Fibroblast of lung (primary cell): ENCODE data around the gene PADI1. TPM values are rescaled to one million over a fixed set of nuclear protein-coding genes. Genes with fewer than 3 reads are reported as not detected.

ENCODE experiments used
- DNase-seq, 2 donors: peaks; one replicate each; pipeline versions ENCODE4 v3.0.0 to v3.0.0-alpha.2; 2010; ENCODE audit warnings: low read depth in 2 of 2
- H2AFZ ChIP-seq: 2 replicates; pipeline ENCODE4 v1.5.1; 2012; ENCODE audit warnings: low read length, control low read depth, inconsistent platforms
- H3K27ac ChIP-seq: 2 replicates; pipeline ENCODE4 v1.5.1; 2011; ENCODE audit warnings: low read length, control low read depth; ENCODE audit not compliant: insufficient read depth
- H3K27me3 ChIP-seq: 2 replicates; pipeline ENCODE4 v1.5.1; 2011; ENCODE audit warnings: mild to moderate bottlenecking, low read length; ENCODE audit not compliant: control insufficient read depth, insufficient read depth
- H3K36me3 ChIP-seq: 2 replicates; pipeline ENCODE4 v1.5.1; 2011; ENCODE audit warnings: low read length; ENCODE audit not compliant: control insufficient read depth, insufficient read depth
- H3K4me1 ChIP-seq: 2 replicates; pipeline ENCODE4 v1.5.1; 2011; ENCODE audit warnings: low read length; ENCODE audit not compliant: control insufficient read depth, insufficient read depth; ENCODE audit errors: extremely low read depth
- H3K4me2 ChIP-seq: 2 replicates; pipeline ENCODE4 v1.5.1; 2011; ENCODE audit warnings: low read length, control low read depth; ENCODE audit not compliant: insufficient read depth; ENCODE audit errors: extremely low read depth
- H3K4me3 ChIP-seq, 4 experiments: fragments of 200-600 bp in 1 of 4; sonication (generic) in 1 of 4; replicated peaks in 1 of 4; 2 replicates each; pipeline ENCODE4 v1.5.1; 2011 to 2016; ENCODE audit warnings: low read length in 4 of 4, low read depth in 3 of 4, mild to moderate bottlenecking in 3 of 4, control low read depth in 2 of 4, inconsistent platforms in 1 of 4, mixed read lengths in 1 of 4; ENCODE audit not compliant: insufficient read depth in 1 of 4; ENCODE audit errors: control extremely low read depth in 1 of 4
- H3K79me2 ChIP-seq: 2 replicates; pipeline ENCODE4 v1.5.1; 2012; ENCODE audit warnings: mild to moderate bottlenecking, low read length, inconsistent platforms; ENCODE audit not compliant: control insufficient read depth, insufficient read depth
- H3K9ac ChIP-seq: 2 replicates; pipeline ENCODE4 v1.5.1; 2011; ENCODE audit warnings: mild to moderate bottlenecking, low read length, control low read depth; ENCODE audit not compliant: insufficient read depth
- H3K9me3 ChIP-seq: 2 replicates; pipeline ENCODE4 v1.5.1; 2012; ENCODE audit warnings: low read depth, low read length; ENCODE audit not compliant: control insufficient read depth, insufficient read depth
- H4K20me1 ChIP-seq: 2 replicates; pipeline ENCODE4 v1.5.1; 2011; ENCODE audit warnings: low read length; ENCODE audit not compliant: control insufficient read depth, insufficient read depth; ENCODE audit errors: extremely low read depth
- CTCF ChIP-seq, 2 donors: IDR thresholded peaks in 1 of 2; conservative IDR thresholded peaks in 1 of 2; 1 replicate in 1 of 2; 2 replicates in 1 of 2; pipeline ENCODE4 v1.5.1; 2011 to 2012; ENCODE audit warnings: low read length in 2 of 2, control low read depth in 1 of 2, inconsistent platforms in 1 of 2, low read depth in 1 of 2, mild to moderate bottlenecking in 1 of 2
- EZH2 ChIP-seq: IDR thresholded peaks from 2 replicates; pipeline ENCODE4 v1.5.1; 2012; ENCODE audit warnings: low read length, control low read depth, mild to moderate bottlenecking; ENCODE audit errors: missing control alignments
- polyA plus RNA-seq, 2 donors: library from polyadenylated mRNA; depleted of rRNA in 1 of 2; stranded (reverse) in 1 of 2; unstranded in 1 of 2; fragments of >200 nt; gene quantifications; 2 replicates each; pipeline ENCODE4 v1.2.1, GENCODE V29; 2011 to 2012; ENCODE audit warnings: missing spikeins in 1 of 2
- total RNA-seq: library from RNA; depleted of rRNA; stranded (reverse); fragments of >200 nt; gene quantifications from 2 replicates; pipeline ENCODE4 v1.2.1, GENCODE V29; 2014

Gene PADI1
- total and polyA plus RNA-seq, 2 donors (not counting 1 experiment from before 2014, with no cell fraction given): not detected

DNA sequence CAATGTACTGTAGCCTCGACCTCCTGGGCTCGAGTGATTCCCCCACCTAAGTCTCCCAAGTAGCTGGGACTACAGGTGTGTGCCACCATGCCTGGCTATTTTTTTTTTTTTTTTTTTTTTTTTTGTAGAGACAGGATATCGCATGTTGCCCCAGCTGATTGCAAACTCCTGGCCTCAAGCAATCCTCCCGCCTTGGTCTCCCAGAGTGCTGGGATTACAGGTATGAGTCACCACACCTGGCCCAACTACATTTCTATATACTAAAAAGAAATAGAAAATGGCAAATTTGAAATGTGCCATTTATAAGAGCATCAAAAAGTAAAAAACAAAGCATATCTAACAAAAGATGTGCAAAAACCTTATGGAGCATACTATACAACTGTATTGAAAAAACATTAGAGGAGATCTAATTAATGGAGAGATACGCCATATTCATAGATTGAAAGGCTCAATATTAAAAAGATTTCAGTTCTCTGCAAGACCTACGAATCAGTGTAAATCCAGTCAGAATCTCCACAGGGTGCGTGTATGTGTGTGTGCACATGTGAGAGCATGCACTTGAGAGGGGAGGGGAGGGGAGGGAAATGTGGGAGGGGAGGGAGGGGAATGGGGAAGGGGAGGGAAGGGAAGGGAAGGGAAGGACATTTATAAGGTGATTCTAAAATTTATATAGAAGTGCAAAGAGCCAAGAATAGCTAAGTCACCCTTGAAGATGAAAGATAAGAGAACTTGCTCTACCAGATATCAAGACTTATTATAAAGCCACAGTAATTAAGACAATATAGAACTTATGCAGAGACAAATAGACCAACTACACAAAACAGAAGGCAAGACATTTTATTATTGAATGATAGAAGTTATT, 87.6 kb downstream of the PADI1 start:
- Histone ChIP-seq H3K9ac (no peak overlapping the region), H3K27me3 (no peaks in the 10 kb centered on the region), H3K79me2 (no peaks in the 10 kb centered on the region), H4K20me1 (no peaks in the 10 kb centered on the region), H2AFZ (no peak overlapping the region), H3K4me3 (no peak overlapping the region), H3K9me3 (no peaks in the 10 kb centered on the region), H3K27ac (no peak overlapping the region), H3K4me1 (no peaks in the 10 kb centered on the region), H3K36me3 (no peaks in the 10 kb centered on the region), H3K4me2 (no peak overlapping the region)
- DNase-seq: no peak
- no peak for TF ChIP-seq EZH2
- no peak for TF ChIP-seq CTCF (conservative IDR thresholded peaks at IDR 0.05 in 1 of 2, IDR thresholded peaks at IDR 0.05 in 1 of 2; ENCODE audit: low read depth in 1 of 2, low read length in 2 of 2)

DNA sequence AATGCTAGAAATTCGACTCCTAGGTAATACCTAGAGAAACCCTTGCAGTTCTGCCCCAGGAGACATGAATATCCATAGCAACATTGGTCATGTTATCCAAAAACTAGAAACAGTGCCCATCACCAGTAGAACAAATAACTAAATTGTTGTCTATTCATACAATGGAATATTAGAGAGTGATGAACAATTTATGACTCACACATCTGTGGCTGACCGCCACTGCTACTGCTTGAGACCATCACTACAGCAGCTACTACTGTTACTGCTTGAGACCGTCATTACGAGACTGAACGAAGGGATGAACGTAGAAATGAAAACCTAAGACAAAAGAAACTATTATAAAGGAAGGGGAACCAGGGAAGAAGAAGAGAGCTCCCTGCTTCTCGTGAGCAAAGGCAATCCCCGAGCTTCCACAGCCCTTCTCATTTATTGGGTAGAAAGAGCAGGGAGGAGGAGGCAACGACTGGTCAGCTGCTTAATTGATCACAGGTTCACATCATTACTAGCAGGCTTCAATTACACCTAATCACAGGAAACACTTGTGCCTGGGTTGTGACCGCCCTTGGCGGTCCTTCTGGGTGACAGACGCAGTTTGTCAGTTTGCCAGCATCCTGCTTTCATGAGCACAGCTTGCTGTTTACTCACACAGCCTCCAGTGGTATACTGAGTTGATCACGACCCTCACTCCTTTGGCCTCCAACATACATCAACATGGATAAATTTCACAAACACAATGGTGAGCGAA, 88.9 kb downstream of the PADI1 start:
- H3K4me3 ChIP-seq: no peak overlapping the region
- no peaks in the 10 kb centered on the region for H3K9me3 ChIP-seq
- no peak for DNase-seq
- no peaks in the 10 kb centered on the region for H3K27me3 ChIP-seq
- H3K4me1 ChIP-seq: no peaks in the 10 kb centered on the region
- no peak overlapping the region for H3K9ac ChIP-seq
- no peak overlapping the region for H3K27ac ChIP-seq
- H3K4me2 ChIP-seq: no peak overlapping the region
- H2AFZ ChIP-seq: no peak overlapping the region
- no peaks in the 10 kb centered on the region for H4K20me1 ChIP-seq
- TF ChIP-seq CTCF (conservative IDR thresholded peaks at IDR 0.05 in 1 of 2, IDR thresholded peaks at IDR 0.05 in 1 of 2; ENCODE audit: low read depth in 1 of 2, low read length in 2 of 2): no peak
- TF ChIP-seq EZH2: no peak
- no peaks in the 10 kb centered on the region for H3K36me3 ChIP-seq
- H3K79me2 ChIP-seq: no peaks in the 10 kb centered on the region

DNA sequence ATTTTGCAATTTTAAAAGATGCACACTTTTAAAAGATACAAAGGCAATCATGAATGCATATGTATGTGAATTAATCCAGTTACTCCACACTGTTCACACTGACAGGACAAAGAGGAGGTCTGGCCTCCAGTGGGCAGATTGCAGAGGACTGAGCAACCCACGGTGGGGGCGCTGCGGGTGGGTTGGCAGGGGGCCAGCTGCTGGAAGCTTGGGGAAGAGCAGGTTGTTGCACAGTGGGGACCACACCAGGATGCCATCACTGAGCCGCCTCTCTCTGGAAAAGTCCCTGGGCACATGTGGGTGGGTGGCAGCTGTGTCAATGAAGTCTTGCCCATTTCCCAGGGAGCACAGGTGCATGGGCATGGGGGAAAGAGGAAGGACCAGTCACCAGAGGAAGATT, 90.4 kb downstream of the PADI1 start:
- Histone ChIP-seq H3K4me1 (no peaks in the 10 kb centered on the region), H3K4me2 (no peak overlapping the region), H3K9me3 (no peaks in the 10 kb centered on the region), H3K27me3 (no peaks in the 10 kb centered on the region), H4K20me1 (no peaks in the 10 kb centered on the region), H3K9ac (no peak overlapping the region), H3K79me2 (no peaks in the 10 kb centered on the region), H3K4me3 (no peak overlapping the region), H2AFZ (no peak overlapping the region), H3K36me3 (no peaks in the 10 kb centered on the region), H3K27ac (no peak overlapping the region)
- TF ChIP-seq CTCF (conservative IDR thresholded peaks at IDR 0.05 in 1 of 2, IDR thresholded peaks at IDR 0.05 in 1 of 2; ENCODE audit: low read depth in 1 of 2, low read length in 2 of 2): no peak
- no peak for TF ChIP-seq EZH2
- no peak for DNase-seq
